HG02884 (cell line): ENCODE data around the gene FOXN3.
"Not testable (repeated sequence)": the region's sequence is repeated elsewhere in the genome, so short reads cannot be mapped to it uniquely, and the experiment has no call there.

Experiments
- ATAC-seq: cut with Tn5 transposase; IDR thresholded peaks from one replicate; pipeline ENCODE4 v1.9.1; 2021; ENCODE audit warnings: mild to moderate bottlenecking, moderate library complexity; ENCODE audit not compliant: unreplicated experiment

FOXN3 gene

GRCh38 chr14:89206389-89207031 lies 210.5 kb downstream of the FOXN3 start:
- no peak for ATAC-seq

DNA sequence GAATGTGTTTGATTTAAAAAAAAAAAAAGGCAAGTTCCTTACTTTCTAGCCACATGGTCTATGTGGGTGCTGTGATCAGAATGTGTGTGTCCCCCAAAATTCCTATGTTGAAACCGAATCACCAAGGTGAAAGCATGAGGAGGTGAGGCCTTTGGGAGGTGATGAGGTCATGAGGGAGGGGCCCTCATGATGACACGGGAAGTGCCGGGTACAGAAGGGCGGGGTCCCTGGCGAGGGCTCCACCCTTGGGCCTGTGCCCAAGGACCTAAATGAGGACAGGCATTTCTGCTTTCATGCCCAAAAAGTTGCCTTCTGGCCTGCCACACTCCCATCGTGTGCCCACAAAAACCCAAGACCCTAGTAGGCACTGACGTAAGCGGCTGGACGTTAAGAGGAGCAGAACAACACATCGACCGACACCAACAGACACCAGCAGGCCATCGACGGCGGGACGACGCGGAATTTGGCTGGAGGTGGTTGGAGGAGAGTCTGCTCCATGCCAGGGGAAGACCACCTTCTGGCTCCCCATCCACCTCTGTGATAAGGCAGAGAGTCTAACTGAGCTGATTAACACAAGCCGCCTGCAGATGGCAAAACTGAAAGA lies 211.8 kb downstream of the FOXN3 start:
- no peak for ATAC-seq

DNA sequence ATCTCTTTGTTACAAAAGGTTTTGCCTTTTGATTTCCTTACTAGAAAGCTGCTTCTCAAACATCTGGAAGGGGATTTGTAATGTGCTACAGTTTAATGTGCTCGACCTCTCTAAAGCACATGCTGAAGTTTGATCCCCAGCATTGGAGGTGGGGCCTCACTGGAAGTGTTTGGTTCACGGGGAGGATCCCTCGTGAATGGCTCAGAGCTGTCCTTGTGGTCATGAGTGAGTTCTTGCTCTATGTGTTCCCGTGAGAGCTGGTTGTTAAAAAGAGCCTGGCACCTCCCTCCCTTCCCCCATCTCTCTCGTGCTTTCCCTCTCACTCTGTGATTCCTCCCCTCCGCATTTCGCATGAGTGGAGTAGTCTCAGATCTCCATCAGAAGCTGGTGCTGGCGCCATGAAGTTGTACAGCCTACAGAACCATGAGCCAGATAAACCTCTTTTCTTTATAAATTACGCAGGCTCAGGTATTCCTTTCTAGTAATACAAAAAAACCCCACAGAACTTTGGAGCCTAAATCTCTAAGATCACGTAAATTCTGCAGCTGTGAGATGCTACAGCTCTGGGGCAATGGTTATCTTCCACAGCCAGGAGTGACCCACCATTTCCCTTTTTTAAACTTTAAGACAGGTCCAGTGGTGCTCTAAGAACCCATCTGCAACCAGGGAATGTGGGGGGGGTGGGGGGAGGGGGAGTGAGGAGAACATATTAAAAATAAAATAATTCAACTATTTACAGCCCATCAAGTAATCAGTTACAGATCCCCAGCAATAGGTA lies 214.4 kb downstream of the FOXN3 start:
- ATAC-seq: no peak

DNA sequence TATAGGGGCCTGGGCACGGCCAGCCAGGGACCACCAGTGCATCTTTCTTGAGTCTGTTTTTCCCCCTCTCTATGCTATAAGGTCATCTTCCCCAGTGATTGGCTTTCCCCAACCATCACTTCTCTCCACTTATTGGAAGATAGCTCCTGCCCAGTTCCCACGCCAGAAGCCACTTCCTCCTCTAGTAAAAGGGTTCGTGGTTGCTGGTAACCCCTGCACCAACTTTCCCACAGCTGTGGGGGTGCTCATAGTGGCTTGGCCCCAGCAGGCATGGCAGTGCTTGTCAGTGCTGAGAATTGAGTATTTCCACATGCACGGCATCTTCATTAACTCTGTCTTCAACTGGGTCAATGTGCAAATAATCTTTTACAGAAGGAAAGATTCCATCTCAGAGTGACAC lies 215.4 kb downstream of the FOXN3 start:
- ATAC-seq: no peak

DNA sequence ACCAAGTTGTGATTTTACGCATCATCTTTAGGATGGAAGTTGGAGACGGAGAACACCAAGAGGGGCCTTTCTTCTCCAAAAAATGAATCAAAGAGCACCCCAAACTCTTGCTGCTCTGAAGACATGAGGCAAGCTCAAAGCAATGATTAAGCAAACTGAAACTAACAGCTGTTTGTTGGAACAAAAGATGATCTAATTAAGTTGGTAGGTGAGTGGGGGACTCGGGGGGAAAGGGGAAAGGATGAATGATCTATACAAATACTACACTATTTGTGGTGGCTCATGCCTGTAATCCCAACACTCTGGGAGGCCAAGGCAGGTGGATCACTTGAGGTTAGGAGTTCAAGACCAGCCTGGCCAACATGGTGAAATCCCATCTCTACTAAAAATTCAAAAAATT lies 217.7 kb downstream of the FOXN3 start:
- not testable (repeated sequence) for ATAC-seq

DNA sequence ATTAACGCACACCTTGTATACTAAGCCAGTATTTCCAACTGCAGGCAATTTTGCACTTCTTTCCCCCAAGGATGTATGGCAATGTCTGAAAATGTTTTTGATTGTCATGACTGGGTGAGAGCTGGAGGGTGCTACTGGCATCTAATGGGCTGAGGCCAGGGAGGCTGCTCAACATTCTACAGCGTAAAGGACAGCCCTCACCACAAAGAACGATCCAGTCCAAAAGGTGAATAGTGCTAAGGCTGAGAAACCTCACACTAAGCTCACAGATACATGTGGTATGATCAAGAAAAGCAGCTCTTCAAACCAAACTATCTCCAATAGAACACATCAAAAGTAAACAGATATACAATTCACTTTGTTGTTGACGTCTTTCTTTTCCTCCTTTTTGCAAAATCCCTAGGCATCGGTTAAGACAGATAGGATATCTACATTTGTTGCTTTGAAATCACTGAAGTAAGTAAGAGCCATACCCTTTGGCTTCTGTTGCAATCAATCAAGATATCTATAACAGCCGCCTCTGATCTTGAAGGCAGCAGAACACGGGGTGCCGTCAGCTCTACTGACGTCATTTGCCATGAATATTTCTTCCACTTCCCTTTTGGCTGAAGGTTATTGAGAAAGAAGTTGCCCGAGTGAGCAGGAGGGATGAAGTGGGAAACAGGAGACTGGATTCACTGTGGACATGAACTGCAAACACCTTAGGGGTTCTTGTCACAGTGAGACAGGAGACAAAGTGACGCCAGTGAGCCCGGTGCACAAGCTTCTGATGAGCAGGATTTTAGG lies 218.3 kb downstream of the FOXN3 start:
- ATAC-seq: no peak

DNA sequence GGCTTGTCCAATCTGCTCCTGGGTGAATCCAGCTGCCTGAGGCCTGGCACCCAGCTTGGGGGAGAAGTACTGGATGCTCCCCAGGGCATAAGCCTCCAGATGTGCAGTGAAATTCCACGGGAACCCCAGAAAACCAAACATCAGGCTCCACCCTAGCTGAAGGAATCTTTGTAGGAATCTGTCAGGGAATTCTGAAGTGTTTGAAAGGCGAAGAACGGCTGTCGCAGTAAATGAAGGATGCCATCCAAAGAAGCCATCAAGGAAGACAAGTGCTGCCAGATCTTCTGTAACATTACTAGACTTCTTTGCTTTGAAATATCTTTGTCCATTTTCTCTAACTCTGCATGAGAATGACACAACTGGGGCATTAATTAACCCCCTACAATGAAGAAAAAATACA lies 219.4 kb downstream of the FOXN3 start:
- ATAC-seq: no peak

DNA sequence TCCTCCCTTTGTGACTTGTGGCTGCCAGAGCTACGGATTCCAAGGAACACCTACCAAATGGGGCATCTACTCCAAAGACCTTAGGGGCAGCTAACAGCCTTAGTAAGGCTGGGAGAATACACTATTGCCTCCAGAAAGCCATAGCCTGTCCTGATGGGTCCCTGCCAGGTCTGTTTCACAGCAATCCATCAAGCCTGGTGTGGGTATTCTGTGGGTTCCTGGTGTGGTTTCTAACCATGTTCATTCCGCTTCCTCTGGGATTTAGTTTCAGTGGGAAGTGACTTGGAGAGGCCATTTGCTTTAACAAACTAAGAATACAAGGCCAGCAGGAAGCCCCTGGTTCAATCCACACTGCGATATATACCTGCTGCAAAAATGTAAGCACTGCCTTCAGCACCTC lies 220.5 kb downstream of the FOXN3 start:
- no peak for ATAC-seq

- no peak for ATAC-seq
These were observed 222.7 kb downstream of the FOXN3 start for GRCh38 chr14:89194376-89194775.

- ATAC-seq: no peak
These were observed 226.1 kb downstream of the FOXN3 start for GRCh38 chr14:89190765-89191513.

- no peak for ATAC-seq
These were observed 228.5 kb downstream of the FOXN3 start for GRCh38 chr14:89188492-89188891.

DNA sequence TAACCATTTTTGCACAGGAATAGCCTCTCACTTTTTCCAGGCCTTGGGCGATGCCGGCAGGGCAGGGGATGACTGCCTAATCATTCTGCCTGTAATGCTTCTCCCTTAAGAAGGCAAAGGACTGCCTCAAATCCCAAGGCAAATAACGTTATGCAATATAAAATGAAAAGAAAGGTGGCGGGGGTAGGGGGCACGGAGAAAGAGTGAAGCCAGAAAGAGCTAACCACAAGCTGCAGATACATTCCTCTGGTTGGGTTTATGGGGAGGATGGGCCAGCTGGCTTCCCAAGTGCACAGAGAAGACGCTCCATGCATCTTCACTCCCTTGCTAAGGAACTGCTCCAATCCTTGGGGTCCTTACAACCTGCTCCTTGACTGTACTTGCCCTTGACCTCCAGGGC lies 229.5 kb downstream of the FOXN3 start:
- ATAC-seq: no peak

GRCh38 chr14:89186856-89187376 lies 230.1 kb downstream of the FOXN3 start:
- no peak for ATAC-seq

DNA sequence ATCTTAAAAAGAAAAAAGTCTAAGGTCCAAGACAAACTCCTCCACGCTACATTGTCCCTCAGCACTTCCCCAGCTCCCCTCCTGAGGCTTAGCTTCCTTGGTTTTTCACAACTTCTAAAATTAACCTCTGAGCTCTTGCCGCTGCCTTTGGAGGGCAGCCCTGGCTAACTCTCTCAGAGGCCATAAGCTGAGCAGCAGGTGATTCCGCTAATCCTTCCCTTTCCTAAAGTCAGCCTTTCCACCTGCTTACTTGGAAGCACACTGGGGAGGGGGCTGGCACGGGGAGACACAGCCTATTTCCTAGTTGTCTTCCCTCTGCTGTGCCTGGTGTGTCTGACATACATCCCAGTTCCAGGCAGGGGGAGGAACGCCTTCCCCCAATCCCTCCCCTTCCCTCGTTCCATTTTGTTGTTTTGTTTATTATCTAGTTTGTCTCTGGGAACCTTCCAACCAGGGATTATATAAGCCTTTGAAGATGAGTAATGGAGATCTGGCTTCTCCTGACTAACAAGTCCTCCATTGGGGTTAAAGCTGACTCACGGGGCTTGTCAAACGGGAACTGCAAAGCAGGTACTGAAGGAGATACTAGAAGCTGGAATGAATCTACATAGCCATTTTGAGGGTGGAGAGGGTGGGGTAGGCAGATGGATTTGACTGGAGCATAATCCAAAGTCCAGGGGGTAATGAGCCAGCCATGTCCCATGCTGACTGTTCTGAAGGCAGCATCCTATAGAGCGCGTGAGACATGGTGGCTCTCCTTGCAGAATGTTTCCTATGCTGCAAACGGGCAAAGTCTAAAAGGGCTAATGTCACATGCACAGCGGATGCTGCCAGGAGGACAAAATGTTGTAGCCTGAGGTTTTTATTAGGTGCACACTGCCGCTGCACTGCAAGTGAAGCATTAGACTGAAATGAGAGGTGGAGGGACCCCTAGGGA lies 230.8 kb downstream of the FOXN3 start:
- no peak for ATAC-seq

DNA sequence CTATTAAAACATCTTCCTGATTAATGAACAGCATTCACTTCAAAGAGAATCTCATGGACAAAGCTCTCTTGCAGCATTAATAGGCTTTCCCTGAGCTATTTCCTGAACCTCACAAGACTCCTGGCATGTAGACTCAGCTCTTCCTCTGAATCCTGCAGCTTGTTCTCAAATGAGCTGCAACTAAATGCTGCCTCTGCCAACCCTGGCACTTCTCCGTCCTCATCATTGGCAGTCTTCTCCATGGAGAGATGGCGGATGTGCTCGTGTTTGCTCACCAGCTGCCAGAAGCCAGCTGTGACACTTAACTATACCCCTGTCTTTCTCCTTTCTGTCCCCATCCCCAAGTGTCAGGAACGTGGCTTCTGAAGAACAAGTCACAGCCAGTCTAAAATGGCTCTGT lies 232.1 kb downstream of the FOXN3 start:
- no peak for ATAC-seq

- no peak for ATAC-seq
These were observed 234.7 kb downstream of the FOXN3 start for GRCh38 chr14:89182326-89182725.

DNA sequence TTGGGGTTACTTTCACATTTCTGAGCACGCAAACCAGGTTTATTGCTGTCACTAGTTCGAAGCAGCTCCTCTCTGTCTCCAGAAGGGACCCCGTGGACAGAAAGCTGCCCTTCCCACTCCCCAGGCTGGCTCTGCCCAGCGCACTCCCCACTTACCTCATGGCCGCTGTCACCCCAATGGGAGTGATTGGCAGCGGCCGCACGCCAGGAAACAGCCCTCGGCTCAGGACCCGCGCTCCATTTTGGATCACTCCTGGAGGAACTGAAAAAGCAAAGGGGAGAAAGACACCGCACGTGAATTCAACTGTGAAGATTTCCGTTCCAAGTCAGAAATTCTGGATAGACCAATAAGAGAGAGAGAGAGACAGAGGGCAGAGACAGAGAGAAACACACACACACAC lies 236.5 kb downstream of the FOXN3 start:
- no peak for ATAC-seq

DNA sequence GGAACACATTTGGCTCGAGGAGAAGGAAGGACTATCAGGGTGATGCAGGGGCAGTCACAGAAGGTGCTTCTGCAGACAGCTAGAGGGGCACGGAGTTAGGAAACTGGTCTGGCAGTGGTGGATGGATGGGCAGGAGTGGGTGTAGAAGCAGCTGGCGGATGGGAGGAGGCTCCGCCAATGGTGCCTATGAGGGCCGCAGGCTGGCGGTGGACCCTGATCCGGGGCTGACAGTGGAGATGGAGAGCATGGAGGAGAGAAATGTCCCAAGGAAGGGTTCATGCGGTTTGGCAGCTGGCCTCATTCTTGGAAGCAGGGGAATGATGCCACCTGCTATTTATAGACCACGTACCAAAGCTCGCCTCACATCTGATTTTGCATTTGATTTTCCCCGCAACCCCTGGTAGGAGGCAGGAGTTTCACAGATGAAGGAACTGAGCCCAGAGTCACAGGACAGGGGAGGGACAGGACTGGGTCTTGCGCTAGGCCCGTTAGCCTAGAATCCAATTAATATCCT lies 237.1 kb downstream of the FOXN3 start:
- no peak for ATAC-seq
